Mucosa of descending colon (tissue), 3 donors: ENCODE data around the gene NEAT1. TPM values are rescaled to one million over a fixed set of nuclear protein-coding genes. Genes with fewer than 3 reads are reported as not detected.
A peak's percentile ranks its signal among the peaks of the same experiment; 100 is the strongest.

Experiments
- ATAC-seq: fragments of 200-7000 bp; cut with Tn5 transposase; one replicate; pipeline ENCODE4 v1.9.1; 2020; ENCODE audit warnings: mild to moderate bottlenecking, moderate library complexity
- DNase-seq, 3 donors: peaks; one replicate each; pipeline ENCODE4 v3.0.0-alpha.2; 2020
- H3K36me3 ChIP-seq: fragments of 200-600 bp; one replicate; pipeline ENCODE4 v1.8.0; 2021; ENCODE audit warnings: low read depth, mild to moderate bottlenecking
- H3K4me1 ChIP-seq: fragments of 200-600 bp; one replicate; pipeline ENCODE4 v1.8.0; 2021; ENCODE audit warnings: low read depth, mild to moderate bottlenecking
- H3K4me3 ChIP-seq: fragments of 200-600 bp; one replicate; pipeline ENCODE4 v1.8.0; 2021; ENCODE audit warnings: mild to moderate bottlenecking
- H3K9me3 ChIP-seq: fragments of 200-600 bp; one replicate; pipeline ENCODE4 v1.8.0; 2021; ENCODE audit warnings: mild to moderate bottlenecking
- CTCF ChIP-seq: fragments of 200-600 bp; IDR thresholded peaks from one replicate; pipeline ENCODE4 v1.8.0; 2022; ENCODE audit warnings: antibody characterized with exemption, mild to moderate bottlenecking
- intact Hi-C, 2 donors: fragments of 100-400 bp; cut with DNase I in 1 of 2; cut with micrococcal nuclease in 1 of 2; formaldehyde crosslinking; loops; one replicate each; pipeline versions ENCODE4 v1.11.0 to v1.11.1; 2022; cut with DNase I, micrococcal nuclease
- total RNA-seq, 3 donors: library from RNA; stranded (reverse); fragmentation: NEBNext Ultra II Directional in 2 of 3; extraction: Animal tissue kit (Norgen Biotek cat#: 25700) in 2 of 3; gene quantifications; one replicate each; pipeline versions ENCODE4 v1.2.1 to v1.2.4, GENCODE V29; 2021 to 2023
- donor health status: DM: no; HTN: no; CAD: no; lungs with moderate emphysema.
- donor health status: DM: no; HTN: no; CAD: no.
- donor health status: DM: no; HTN: yes; CAD: no.

Gene NEAT1
- total RNA-seq, 3 donors from 2014 or later, result 1,133 to 1,409 (median 1,237) TPM

DNA sequence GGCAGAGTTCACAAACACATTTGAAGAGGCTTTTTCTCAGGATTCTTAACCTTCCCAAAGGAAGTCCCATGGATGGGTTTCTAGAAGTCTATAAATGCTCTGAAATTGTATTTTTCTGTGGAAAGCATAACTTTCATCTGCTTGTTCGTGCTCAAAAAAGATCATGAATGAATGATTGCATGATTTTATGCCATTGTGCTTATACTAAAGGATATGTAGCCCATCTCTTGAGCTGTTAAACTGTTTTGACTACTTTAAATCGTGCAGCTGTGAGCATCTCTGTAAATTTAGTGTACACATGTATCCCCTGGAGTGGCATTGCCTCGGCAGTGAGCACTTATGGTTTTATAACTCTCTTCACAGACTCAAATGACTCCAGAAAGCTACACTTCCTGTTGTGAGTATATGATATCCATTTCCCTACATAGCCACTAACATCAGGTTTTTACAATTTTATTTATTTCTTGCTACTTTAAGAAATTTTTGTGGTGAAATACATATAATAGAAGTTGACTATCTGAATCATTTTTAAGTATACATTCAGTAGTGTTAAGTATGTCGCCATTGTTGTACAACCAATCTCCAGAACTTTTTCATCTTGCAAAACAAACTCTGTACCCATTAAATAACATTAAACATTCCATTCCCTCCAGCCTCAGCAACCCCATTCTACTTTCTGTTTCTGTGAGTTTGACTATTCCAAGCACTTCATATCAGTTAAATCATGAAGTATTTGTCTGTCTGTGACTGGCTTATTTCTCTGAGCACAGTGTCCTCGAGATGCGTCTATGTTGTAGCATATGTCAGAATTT lies 8.0 kb downstream of the NEAT1 start:
- no peak for TF ChIP-seq CTCF
- ATAC-seq (peak; percentile 5), DNase-seq (no peak)
- Histone ChIP-seq H3K4me1 (peaks cover 33% of the 10 kb centered on the region), H3K36me3 (no peaks in the 10 kb centered on the region), H3K4me3 (no peak overlapping the region), H3K9me3 (no peaks in the 10 kb centered on the region)
- intact Hi-C loops, result no loop called here

DNA sequence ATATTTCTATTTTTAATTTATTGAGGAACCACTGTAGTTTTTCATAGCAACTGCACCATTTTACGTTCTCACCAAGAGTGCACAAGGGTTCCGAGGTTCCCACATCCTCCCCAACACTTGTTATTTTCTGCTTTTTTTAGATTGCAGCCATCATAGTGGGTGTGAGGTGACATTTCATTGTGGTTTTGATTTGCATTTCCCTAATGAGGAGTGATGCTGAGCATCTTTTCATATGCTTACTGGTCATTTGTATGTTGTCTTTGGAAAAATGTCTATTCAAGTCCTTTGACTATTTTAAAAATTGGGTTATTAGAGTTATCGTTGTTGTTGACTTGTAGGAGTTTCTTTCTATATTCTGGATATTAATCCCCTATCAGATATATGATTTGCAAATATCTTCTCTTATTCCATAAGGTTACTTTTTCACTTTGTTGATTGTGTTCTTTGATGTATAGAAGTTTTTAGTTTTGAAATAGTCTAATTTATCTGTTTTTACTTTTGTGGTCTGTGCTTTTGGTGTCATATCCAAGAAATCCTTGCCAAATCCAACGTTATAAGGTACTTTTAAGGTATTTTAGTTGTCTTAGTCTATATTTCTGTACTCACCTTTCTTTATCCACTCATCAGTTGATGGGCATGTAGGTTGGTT lies 9.0 kb downstream of the NEAT1 start:
- Histone ChIP-seq H3K9me3 (no peaks in the 10 kb centered on the region), H3K36me3 (no peaks in the 10 kb centered on the region), H3K4me1 (peaks cover 30% of the 10 kb centered on the region), H3K4me3 (no peak overlapping the region)
- intact Hi-C loops, result no loop called here
- DNase-seq, result no peak
- no peak for ATAC-seq
- no peak for TF ChIP-seq CTCF

- H3K4me3 ChIP-seq, result no peak overlapping the region
- H3K36me3 ChIP-seq, result no peaks in the 10 kb centered on the region
Observed at GRCh38 chr11:65432100-65432650, 9.6 kb downstream of the NEAT1 start.

GRCh38 chr11:65432686-65433582 lies 10.3 kb downstream of the NEAT1 start:
- no peaks in the 10 kb centered on the region for H3K36me3 ChIP-seq
- H3K4me3 ChIP-seq, result no peak overlapping the region
- DNase-seq (no peak), ATAC-seq (no peak)
- no peak for TF ChIP-seq CTCF
- H3K9me3 ChIP-seq, result no peaks in the 10 kb centered on the region
- intact Hi-C loops, result no loop called here
- H3K4me1 ChIP-seq, result peaks cover 21% of the 10 kb centered on the region

More at GRCh38 chr11:65432100-65432650, 9.6 kb downstream of the NEAT1 start:
- intact Hi-C loops, result no loop called here
- TF ChIP-seq CTCF, result no peak
- ATAC-seq (no peak), DNase-seq (no peak)
- Histone ChIP-seq H3K9me3 (no peaks in the 10 kb centered on the region), H3K4me1 (peaks cover 24% of the 10 kb centered on the region)

DNA sequence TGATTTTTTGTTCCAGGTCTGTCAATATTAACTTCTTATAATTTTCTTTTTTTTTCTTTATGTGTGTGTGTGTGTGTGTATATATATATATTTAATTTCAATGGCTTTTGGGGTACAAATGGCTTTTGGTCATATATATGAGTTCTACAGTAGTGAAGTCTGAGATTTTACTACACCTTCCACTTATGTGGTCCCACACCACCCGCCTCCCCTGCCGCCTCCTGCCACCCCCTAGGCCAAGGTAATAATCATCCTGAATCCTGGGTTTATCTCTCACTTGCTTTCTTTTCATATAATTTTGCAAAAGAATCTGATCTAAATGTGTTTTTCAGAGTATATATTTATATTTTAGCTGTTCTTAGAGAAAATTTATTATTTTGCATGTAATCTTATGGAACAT lies 11.1 kb downstream of the NEAT1 start:
- Histone ChIP-seq H3K36me3 (no peaks in the 10 kb centered on the region), H3K4me3 (no peak overlapping the region), H3K9me3 (no peaks in the 10 kb centered on the region), H3K4me1 (peaks cover 21% of the 10 kb centered on the region)
- no peak for TF ChIP-seq CTCF
- DNase-seq (no peak), ATAC-seq (no peak)
- intact Hi-C loops, result no loop called here
